ENCODE measurements around the gene ZMYND19.
A peak's percentile ranks its signal among the peaks of the same experiment; 100 is the strongest.
"Not testable (repeated sequence)": the region's sequence is repeated elsewhere in the genome, so short reads cannot be mapped to it uniquely, and the experiment has no call there.

ZMYND19 gene

GRCh38 chr9:137613738-137614523 is 23.6 kb upstream of the ZMYND19 start:
- no peak for DNase-seq

DNA sequence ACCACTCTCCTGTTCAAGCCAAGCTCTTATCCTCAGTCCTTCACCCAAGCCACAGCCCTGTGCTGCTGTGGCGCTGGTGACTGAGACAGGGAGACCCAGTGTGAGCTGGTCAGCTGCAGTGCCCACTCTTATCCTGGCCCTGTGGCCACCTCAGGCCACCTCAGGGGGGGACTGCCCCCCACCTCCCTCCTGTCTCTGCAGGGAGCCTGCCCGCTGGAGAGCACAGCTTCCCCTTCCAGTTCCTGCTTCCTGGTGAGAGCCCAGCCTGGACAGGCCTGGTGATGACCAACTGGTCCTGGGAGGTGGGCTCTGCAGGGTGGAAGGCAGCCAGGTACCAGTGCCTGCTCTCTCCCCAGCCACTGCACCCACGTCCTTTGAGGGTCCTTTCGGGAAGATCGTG is 22.9 kb upstream of the ZMYND19 start:
- DNase-seq = no peak

GRCh38 chr9:137612741-137613142 is 22.4 kb upstream of the ZMYND19 start:
- no peak for DNase-seq

GRCh38 chr9:137611623-137612609 is 21.6 kb upstream of the ZMYND19 start:
- DNase-seq = no peak

GRCh38 chr9:137610944-137611343 is 20.6 kb upstream of the ZMYND19 start:
- no peak for DNase-seq

- no peak for DNase-seq
Observed at GRCh38 chr9:137607141-137607857, 17.0 kb upstream of the ZMYND19 start.

- no peak for DNase-seq
Observed at GRCh38 chr9:137606734-137607138, 16.4 kb upstream of the ZMYND19 start.

DNA sequence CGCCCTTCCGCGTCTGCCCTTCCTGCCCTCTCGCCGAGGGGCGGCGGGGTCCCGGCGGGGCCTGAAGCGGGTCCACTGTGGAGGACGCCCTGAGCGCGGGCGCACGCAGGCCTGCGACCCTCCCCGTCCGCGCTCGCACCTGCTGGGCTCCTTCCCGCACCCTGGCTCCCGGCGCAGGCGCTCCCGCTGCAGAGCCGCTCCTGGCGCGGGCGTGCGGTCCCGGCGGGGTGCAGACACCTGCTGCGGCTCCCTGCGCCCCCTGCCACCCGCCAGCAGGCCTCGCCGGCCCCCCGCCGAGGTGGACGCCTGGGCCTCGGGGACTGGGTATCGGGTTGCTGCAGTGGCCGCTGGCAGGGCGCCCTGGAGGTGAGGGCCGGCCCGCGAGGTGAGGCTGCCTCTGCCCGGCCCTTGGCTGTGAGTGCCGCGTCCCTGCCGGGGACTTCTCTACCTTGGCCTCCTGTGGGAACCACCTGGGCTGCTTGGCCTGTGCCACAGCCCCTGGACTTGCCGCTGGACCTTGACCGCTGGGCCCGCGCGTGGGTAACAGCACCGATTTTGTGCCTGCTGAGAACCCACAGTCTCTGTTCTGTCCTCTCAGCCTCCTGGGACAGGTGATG is 15.8 kb upstream of the ZMYND19 start:
- no peak for DNase-seq

- peak; percentile 86 for DNase-seq
Observed at GRCh38 chr9:137605121-137606004, 15.1 kb upstream of the ZMYND19 start, which contains the start of gene ARRDC1. Gene ARRDC1, plus strand, starts transcription at chr9:137605686. Its CDS starts 32 bp downstream, at chr9:137605718.

DNA sequence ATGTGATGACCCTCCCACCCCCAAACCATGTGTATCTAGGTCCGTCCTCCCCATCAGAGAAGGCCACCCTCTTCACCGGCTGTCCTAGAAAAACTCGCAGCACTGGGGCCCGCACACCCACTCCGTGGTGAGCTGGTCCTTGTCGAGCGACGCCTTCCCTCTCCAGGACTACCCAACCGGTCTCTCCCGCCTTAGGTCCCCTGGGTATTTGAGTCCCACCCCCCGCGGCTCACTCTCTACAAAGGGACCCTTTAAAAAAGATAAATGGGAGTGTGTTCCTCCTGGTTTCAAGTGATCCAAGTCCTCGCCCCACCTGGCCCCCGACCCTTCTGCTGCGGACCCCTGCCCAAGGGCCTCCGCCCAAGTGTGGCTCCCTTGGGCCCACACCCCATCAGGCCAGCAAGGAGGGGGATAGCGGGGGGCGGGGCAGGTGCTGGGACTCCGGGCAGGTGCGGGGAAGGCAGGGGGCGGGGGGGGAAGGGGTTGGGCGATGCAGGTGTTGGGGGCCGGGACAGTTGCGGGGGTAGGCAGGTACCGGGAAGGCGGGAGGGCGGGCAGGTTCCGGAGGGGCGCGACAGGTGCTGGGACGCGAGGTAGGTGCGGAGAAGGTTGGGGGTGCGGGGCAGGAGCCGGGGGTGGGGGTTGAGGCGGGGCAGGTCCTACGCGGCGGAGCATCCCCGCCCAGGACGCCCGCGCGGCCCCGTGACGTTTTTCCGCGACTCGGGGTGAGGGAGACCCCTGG is 14.2 kb upstream of the ZMYND19 start:
- no peak for DNase-seq

DNA sequence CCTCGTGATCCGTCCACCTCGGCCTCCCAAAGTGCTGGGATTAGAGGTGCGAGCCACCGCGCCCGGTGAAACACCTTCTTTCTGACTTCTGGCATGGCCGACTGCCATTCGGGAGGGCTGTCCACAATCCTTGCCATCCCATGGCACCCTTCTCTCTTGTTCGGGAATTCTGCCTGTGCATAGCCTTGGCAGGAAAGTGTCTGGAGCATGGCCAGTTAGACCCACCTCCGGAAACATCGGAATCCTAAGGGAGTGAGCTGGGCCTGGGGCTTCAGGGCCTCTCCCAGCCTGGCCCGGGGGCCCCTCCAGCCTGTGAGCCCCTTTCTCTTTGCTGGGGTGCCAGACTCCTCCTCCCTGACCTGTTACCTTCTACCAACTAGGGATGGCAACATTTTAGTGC is 13.6 kb upstream of the ZMYND19 start:
- no peak for DNase-seq

DNA sequence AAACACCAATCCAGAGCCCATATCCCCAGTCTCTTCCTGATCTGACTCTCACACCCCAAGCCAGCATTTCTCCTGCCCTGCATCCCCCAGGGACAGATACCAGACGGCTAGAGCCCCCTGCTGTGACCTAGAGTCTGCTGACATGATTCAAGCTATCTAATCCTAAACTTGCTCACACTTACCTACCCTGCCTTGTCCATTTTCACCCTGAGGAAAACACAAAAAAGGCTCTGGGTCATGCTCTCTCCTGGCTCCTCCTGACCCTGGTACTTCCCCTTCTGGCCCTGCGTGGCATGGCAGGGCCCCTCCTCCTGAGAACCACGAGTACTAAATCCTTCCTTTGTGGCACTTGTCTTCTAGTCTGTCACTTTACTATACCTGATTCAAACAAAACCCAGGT is 12.3 kb upstream of the ZMYND19 start:
- DNase-seq = no peak

DNA sequence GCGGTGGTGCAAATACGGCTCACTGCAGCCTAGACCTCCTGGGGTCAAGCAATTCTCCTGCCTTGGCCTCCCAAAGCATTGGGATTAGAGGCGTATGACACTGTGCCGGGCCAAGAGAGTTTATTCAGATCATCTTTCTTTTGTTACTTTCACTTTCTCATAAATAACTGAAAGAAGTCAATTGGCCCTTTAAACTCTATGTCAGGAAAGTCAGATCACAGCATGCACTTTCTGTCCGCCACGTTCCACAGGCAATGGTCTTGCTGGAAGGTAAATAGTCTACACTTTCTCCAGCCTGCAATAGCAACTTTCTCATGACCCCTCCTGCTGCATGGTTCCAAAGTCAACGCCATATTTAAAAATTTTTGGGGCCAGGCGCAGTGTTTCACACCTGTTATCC is 8.6 kb upstream of the ZMYND19 start:
- no peak for DNase-seq

GRCh38 chr9:137596577-137596976 is 6.3 kb upstream of the ZMYND19 start:
- not testable (repeated sequence) for DNase-seq

- no peak for DNase-seq
Observed at GRCh38 chr9:137593176-137593575, 2.9 kb upstream of the ZMYND19 start.

GRCh38 chr9:137592767-137593166 is 2.5 kb upstream of the ZMYND19 start:
- DNase-seq = no peak

DNA sequence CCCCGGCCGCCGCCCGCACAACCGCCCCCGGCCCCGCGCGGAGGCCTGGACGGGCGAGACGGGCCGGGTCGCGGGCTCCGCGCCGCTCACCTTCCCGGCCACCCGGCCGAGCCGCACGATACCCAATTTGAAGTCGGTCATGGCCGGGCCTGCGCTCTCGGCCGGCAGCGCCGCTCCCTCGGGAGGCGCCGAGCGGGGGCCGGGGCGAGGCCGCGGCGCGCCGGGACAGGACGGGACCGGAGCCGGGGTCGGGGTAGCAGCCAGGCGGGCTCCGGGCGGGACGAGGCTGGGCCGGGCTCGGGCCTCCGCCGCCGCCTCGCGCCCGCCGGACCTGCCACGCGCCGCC is 216 bp downstream of the ZMYND19 start:
- no peak for DNase-seq

- DNase-seq = no peak
Observed at GRCh38 chr9:137589441-137590122, 730 bp downstream of the ZMYND19 start.

DNA sequence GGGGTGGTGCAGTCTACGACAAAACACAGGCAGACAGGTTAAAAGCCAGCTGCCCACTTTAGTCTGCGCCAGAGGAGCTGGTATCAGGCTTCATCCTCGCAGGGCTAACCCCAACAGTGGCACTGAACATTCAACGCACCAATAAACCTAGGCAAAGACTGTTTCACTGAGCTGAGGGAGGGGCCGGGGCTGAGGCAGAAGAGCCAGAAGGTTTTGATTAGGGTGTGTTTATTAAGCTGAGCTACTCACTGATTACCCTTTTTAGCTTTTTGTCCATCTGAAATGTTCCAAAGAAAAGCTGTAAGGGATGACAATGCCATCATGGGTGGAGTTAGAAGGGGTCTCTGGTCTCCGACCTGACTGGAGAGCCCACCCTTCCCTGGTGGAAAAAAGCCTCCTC is 1.4 kb downstream of the ZMYND19 start:
- DNase-seq = no peak

GRCh38 chr9:137588311-137588710 is 2.0 kb downstream of the ZMYND19 start:
- DNase-seq = no peak

Measured in KG1 (cell line).